Astrocyte (in vitro differentiated cells and primary cell): ENCODE results near the gene NRG2. TPM values are rescaled to one million over a fixed set of nuclear protein-coding genes. Genes with fewer than 3 reads are reported as not detected.

ENCODE experiments used
- DNase-seq: peaks from one replicate; pipeline ENCODE4 v3.0.0-alpha.2; 2010; ENCODE audit warnings: low read depth
- FAIRE-seq: peaks from 2 replicates; lab custom pipeline; 2011; peaks lifted over from hg19 to GRCh38; lab: Jason Lieb, UNC
- H2AFZ ChIP-seq: 2 replicates; pipeline ENCODE4 v1.6.0; 2012; ENCODE audit warnings: low read depth, low read length, inconsistent platforms
- H3K27ac ChIP-seq: 2 replicates; pipeline ENCODE4 v1.5.1; 2011; ENCODE audit warnings: low read depth, low read length, inconsistent platforms
- H3K27me3 ChIP-seq: 2 replicates; pipeline ENCODE4 v1.6.0; 2011; ENCODE audit warnings: low read length, inconsistent platforms; ENCODE audit not compliant: insufficient read depth
- H3K36me3 ChIP-seq: 2 replicates; pipeline ENCODE4 v1.5.1; 2011; ENCODE audit warnings: low read length, inconsistent platforms; ENCODE audit not compliant: insufficient read depth
- H3K4me1 ChIP-seq: 2 replicates; pipeline ENCODE4 v1.5.1; 2011; ENCODE audit warnings: low read length, inconsistent platforms; ENCODE audit not compliant: insufficient read depth
- H3K4me2 ChIP-seq: 2 replicates; pipeline ENCODE4 v1.6.0; 2012; ENCODE audit warnings: low read length, inconsistent platforms
- H3K4me3 ChIP-seq: 2 replicates; pipeline ENCODE4 v1.5.1; 2011; ENCODE audit warnings: low read depth, mild to moderate bottlenecking, low read length, inconsistent platforms; ENCODE audit not compliant: insufficient read depth
- H3K79me2 ChIP-seq: 2 replicates; pipeline ENCODE4 v1.6.0; 2012; ENCODE audit warnings: mild to moderate bottlenecking, low read length, inconsistent platforms; ENCODE audit not compliant: insufficient read depth
- H3K9ac ChIP-seq: 2 replicates; pipeline ENCODE4 v1.6.0; 2012; ENCODE audit warnings: mild to moderate bottlenecking, low read length, inconsistent platforms
- H3K9me3 ChIP-seq: 2 replicates; pipeline ENCODE4 v1.5.1; 2012; ENCODE audit warnings: low read depth, mild to moderate bottlenecking, low read length, inconsistent platforms; ENCODE audit not compliant: insufficient read depth
- H4K20me1 ChIP-seq: 2 replicates; pipeline ENCODE4 v1.6.0; 2012; ENCODE audit warnings: low read length, inconsistent platforms; ENCODE audit not compliant: insufficient read depth
- H3K27ac Mint-ChIP-seq: one replicate; pipeline ENCODE4 v1.8.0; 2021; ENCODE audit warnings: mild to moderate bottlenecking, mixed read lengths; ENCODE audit not compliant: unreplicated experiment
- H3K27me3 Mint-ChIP-seq: one replicate; pipeline ENCODE4 v1.8.0; 2021; ENCODE audit warnings: low read depth, mixed read lengths; ENCODE audit not compliant: unreplicated experiment
- H3K36me3 Mint-ChIP-seq: one replicate; pipeline ENCODE4 v1.8.0; 2021; ENCODE audit warnings: low read depth, mixed read lengths; ENCODE audit not compliant: unreplicated experiment
- H3K4me1 Mint-ChIP-seq: one replicate; pipeline ENCODE4 v1.8.0; 2021; ENCODE audit warnings: low read depth, mixed read lengths; ENCODE audit not compliant: unreplicated experiment
- H3K4me3 Mint-ChIP-seq: one replicate; pipeline ENCODE4 v1.8.0; 2021; ENCODE audit warnings: mild to moderate bottlenecking, moderate library complexity, mixed read lengths; ENCODE audit not compliant: unreplicated experiment
- H3K9me3 Mint-ChIP-seq: one replicate; pipeline ENCODE4 v1.8.0; 2021; ENCODE audit warnings: mild to moderate bottlenecking, mixed read lengths; ENCODE audit not compliant: unreplicated experiment
- EZH2 ChIP-seq: IDR thresholded peaks from 2 replicates; pipeline ENCODE4 v1.6.1; 2012; ENCODE audit warnings: mild to moderate bottlenecking, low read length, inconsistent platforms; ENCODE audit not compliant: insufficient read depth
- total RNA-seq: library from RNA; stranded (reverse); gene quantifications from 2 replicates; pipeline ENCODE4 v1.2.1, GENCODE V29; 2021
- TF ChIP-seq, protein P1 (sequence below): IDR thresholded peaks from 2 replicates; pipeline ENCODE4 v1.5.1; 2011; ENCODE audit warnings: low read depth, mild to moderate bottlenecking, inconsistent platforms, low read length, moderate library complexity; ENCODE audit not compliant: insufficient read depth

Gene NRG2
- total RNA-seq, 1 donor from 2014 or later: 0.54 TPM

DNA sequence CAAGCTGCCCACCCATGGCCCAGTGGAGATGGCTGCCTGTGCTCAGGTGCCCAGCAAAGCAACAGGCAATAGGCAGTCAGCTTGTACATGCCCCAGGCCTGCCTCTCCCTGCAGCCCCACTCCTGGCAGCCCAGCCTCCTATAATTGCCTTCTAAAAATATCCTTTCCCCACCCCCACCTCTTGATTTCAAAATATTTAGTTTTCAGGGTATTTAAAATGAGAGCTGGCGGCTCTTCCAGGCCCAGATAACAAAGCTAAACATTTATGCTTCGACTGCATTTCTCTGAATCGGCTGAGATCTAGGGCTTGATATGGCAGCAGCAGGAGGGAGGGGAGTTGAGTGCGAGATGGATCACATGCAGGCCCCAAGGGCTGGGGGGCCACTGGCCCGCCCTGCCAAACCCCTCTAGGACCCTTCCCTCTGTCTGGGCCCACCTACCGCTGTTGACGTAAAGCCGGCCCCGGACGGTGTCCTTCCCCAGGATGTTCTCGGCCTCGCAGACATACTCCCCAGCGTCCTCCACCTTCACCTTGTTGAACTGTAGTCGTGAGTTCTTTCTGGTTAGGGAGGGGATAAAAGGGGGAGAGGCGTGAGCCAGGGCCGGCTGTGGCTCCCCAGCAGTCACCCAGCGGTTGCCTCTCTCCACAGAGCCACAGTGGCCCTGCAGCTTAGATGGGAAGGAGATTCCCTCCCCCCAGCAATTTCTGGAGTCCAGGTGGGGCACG lies 162.5 kb downstream of the NRG2 start:
- Mint-ChIP-seq H3K27ac (no peak overlapping the region), H3K36me3 (peaks cover 2% of the 10 kb centered on the region), H3K27me3 (peaks cover 57% of the 10 kb centered on the region), H3K4me1 (no peaks in the 10 kb centered on the region), H3K4me3 (no peak overlapping the region), H3K9me3 (peaks cover 5% of the 10 kb centered on the region)
- H3K9ac ChIP-seq: no peak overlapping the region
- H3K4me2 ChIP-seq: no peak overlapping the region
- no peaks in the 10 kb centered on the region for H3K36me3 ChIP-seq
- DNase-seq: no peak
- H3K4me1 ChIP-seq: no peaks in the 10 kb centered on the region
- H3K79me2 ChIP-seq: no peaks in the 10 kb centered on the region
- no peak overlapping the region for H3K4me3 ChIP-seq
- no peaks in the 10 kb centered on the region for H4K20me1 ChIP-seq
- no peak overlapping the region for H3K27ac ChIP-seq
- TF ChIP-seq, protein P1, sequence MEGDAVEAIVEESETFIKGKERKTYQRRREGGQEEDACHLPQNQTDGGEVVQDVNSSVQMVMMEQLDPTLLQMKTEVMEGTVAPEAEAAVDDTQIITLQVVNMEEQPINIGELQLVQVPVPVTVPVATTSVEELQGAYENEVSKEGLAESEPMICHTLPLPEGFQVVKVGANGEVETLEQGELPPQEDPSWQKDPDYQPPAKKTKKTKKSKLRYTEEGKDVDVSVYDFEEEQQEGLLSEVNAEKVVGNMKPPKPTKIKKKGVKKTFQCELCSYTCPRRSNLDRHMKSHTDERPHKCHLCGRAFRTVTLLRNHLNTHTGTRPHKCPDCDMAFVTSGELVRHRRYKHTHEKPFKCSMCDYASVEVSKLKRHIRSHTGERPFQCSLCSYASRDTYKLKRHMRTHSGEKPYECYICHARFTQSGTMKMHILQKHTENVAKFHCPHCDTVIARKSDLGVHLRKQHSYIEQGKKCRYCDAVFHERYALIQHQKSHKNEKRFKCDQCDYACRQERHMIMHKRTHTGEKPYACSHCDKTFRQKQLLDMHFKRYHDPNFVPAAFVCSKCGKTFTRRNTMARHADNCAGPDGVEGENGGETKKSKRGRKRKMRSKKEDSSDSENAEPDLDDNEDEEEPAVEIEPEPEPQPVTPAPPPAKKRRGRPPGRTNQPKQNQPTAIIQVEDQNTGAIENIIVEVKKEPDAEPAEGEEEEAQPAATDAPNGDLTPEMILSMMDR: no peak
- no peak for TF ChIP-seq EZH2
- no peaks in the 10 kb centered on the region for H3K27me3 ChIP-seq
- H2AFZ ChIP-seq: no peak overlapping the region
- no peaks in the 10 kb centered on the region for H3K9me3 ChIP-seq
- no peak for FAIRE-seq

DNA sequence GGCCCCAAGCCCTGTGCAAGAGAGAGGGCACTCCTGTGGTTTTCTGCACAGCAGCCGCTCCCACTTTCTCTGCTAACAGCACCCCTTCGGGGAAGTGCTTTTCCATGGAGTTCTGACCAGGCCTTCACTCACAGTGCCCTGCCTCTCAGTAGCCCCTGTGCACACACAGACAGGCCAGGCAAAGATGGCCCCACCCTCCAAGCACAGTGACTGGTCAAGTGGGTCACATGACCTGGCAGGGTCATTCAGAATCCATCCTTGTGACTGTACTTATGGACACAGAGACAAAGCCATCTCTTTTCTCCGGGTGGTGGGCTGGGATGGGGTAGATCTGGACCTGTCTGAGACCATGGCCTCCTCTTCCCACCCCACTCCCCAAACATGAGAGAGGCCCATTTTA lies 165.0 kb downstream of the NRG2 start:
- DNase-seq (no peak), FAIRE-seq (no peak)
- no peak overlapping the region for H3K4me2 ChIP-seq
- no peaks in the 10 kb centered on the region for H3K4me1 Mint-ChIP-seq
- no peak overlapping the region for H3K9ac ChIP-seq
- H2AFZ ChIP-seq: no peak overlapping the region
- H3K4me3 Mint-ChIP-seq: no peak overlapping the region
- H3K27ac ChIP-seq: no peak overlapping the region
- no peaks in the 10 kb centered on the region for H3K9me3 Mint-ChIP-seq
- no peaks in the 10 kb centered on the region for H3K36me3 ChIP-seq
- no peaks in the 10 kb centered on the region for H3K36me3 Mint-ChIP-seq
- no peak overlapping the region for H3K4me3 ChIP-seq
- no peaks in the 10 kb centered on the region for H3K9me3 ChIP-seq
- H3K27me3 ChIP-seq: no peaks in the 10 kb centered on the region
- no peaks in the 10 kb centered on the region for H4K20me1 ChIP-seq
- H3K79me2 ChIP-seq: no peaks in the 10 kb centered on the region
- TF ChIP-seq EZH2: no peak
- TF ChIP-seq, protein P1: no peak
- peaks cover 49% of the 10 kb centered on the region for H3K27me3 Mint-ChIP-seq
- H3K4me1 ChIP-seq: no peaks in the 10 kb centered on the region
- H3K27ac Mint-ChIP-seq: no peak overlapping the region

DNA sequence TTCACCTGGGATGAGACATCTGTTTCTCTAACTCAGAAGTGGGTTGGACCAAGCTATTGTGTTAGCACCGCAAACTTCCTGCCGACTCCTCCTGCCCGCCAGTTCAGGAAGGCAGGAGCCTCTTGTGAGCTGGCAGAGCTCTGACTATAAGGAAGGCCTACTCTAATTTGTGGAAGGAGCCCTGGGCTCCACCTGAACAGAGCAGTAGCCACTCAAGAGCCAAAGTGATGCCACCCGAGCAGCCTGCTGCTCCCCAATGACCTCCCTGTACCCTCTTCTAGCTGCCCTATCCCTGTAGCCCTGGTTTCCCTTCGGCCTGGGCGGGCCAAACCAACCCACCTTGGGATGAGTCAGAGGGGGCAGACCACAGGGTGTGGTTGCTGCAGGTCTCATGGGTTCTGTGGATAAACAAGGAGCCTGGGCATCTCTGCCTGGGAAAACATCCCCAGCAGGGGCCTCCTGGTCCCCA lies 165.9 kb downstream of the NRG2 start:
- H4K20me1 ChIP-seq: no peaks in the 10 kb centered on the region
- no peak overlapping the region for H3K27ac ChIP-seq
- no peaks in the 10 kb centered on the region for H3K4me1 Mint-ChIP-seq
- H3K36me3 ChIP-seq: no peaks in the 10 kb centered on the region
- H3K27me3 ChIP-seq: no peaks in the 10 kb centered on the region
- no peak overlapping the region for H3K9ac ChIP-seq
- no peaks in the 10 kb centered on the region for H3K9me3 Mint-ChIP-seq
- H3K79me2 ChIP-seq: no peaks in the 10 kb centered on the region
- H3K4me3 ChIP-seq: no peak overlapping the region
- H3K4me1 ChIP-seq: no peaks in the 10 kb centered on the region
- no peak overlapping the region for H3K4me2 ChIP-seq
- no peak overlapping the region for H2AFZ ChIP-seq
- no peaks in the 10 kb centered on the region for H3K36me3 Mint-ChIP-seq
- DNase-seq: no peak
- TF ChIP-seq EZH2: no peak
- TF ChIP-seq, protein P1: no peak
- H3K4me3 Mint-ChIP-seq: no peak overlapping the region
- no peak overlapping the region for H3K27ac Mint-ChIP-seq
- no peaks in the 10 kb centered on the region for H3K9me3 ChIP-seq
- H3K27me3 Mint-ChIP-seq: peaks cover 52% of the 10 kb centered on the region
- no peak for FAIRE-seq
